Bronchial epithelial cell (primary cell): Measurements from ENCODE around the gene ZNF830. TPM values are rescaled to one million over a fixed set of nuclear protein-coding genes. Genes with fewer than 3 reads are reported as not detected.
A peak's percentile ranks its signal among the peaks of the same experiment; 100 is the strongest.

Experiments used
- DNase-seq: peaks from one replicate; pipeline ENCODE4 v3.0.0-alpha.2; 2010; ENCODE audit warnings: low read depth
- FAIRE-seq: peaks from 2 replicates; lab custom pipeline; 2011; peaks lifted over from hg19 to GRCh38; lab: Jason Lieb, UNC
- H3K27me3 ChIP-seq: 2 replicates; pipeline ENCODE4 v1.5.1; 2011; ENCODE audit warnings: low read length; ENCODE audit not compliant: control insufficient read depth, insufficient read depth
- H3K36me3 ChIP-seq: 2 replicates; pipeline ENCODE4 v1.5.1; 2011; ENCODE audit warnings: low read length; ENCODE audit not compliant: control insufficient read depth, insufficient read depth
- H3K4me3 ChIP-seq: 2 replicates; pipeline ENCODE4 v1.5.1; 2011; ENCODE audit warnings: mild to moderate bottlenecking, low read depth, low read length, control low read depth
- total RNA-seq: library from RNA; depleted of rRNA; stranded (reverse); fragments of >200 nt; gene quantifications from 2 replicates; pipeline ENCODE4 v1.2.1, GENCODE V29; 2014
- TF ChIP-seq, protein P1 (sequence below): IDR thresholded peaks from 2 replicates; pipeline ENCODE4 v1.5.1; 2011; ENCODE audit warnings: mild to moderate bottlenecking, moderate library complexity, low read length, control low read depth, inconsistent platforms; ENCODE audit not compliant: insufficient read depth, severe bottlenecking

Gene ZNF830
- total RNA-seq, 1 donor from 2014 or later: 15.3 TPM

DNA sequence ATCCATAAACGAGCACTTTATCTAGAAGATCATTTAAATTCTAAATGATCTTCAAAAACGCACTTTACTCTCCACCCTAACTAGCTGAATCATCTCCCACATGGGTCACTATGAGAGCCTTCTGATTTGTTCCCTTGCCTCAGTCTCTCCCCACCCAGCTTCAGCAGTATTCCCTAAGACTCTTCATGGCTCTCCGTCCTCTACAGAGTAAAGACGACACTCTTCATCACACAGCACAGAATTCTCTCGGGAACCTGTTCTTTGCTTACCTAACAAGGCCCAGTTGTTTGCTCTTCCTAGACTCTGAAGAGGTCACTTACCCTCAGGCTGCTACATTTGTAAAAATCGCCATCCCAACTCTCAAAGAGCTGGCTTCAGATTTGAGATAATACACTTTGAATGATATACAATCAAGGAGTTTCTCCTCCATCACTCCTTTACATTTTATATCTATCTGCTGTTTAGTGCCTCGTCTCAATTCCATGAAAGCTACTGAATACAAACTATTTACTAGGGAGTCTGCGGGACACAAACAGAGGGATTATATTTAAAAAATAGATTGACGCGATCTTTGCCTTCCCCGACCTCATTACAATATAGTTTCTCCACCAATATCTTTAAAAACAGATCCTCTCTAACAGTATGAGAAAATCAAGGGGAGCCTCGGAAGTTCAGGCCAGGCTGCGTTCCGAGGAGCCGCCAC is 18.5 kb downstream of the ZNF830 start:
- Histone ChIP-seq H3K27me3 (no peaks in the 10 kb centered on the region), H3K4me3 (peak overlapping the region; percentile 89), H3K36me3 (peaks cover under 1% of the 10 kb centered on the region)
- TF ChIP-seq, protein P1, sequence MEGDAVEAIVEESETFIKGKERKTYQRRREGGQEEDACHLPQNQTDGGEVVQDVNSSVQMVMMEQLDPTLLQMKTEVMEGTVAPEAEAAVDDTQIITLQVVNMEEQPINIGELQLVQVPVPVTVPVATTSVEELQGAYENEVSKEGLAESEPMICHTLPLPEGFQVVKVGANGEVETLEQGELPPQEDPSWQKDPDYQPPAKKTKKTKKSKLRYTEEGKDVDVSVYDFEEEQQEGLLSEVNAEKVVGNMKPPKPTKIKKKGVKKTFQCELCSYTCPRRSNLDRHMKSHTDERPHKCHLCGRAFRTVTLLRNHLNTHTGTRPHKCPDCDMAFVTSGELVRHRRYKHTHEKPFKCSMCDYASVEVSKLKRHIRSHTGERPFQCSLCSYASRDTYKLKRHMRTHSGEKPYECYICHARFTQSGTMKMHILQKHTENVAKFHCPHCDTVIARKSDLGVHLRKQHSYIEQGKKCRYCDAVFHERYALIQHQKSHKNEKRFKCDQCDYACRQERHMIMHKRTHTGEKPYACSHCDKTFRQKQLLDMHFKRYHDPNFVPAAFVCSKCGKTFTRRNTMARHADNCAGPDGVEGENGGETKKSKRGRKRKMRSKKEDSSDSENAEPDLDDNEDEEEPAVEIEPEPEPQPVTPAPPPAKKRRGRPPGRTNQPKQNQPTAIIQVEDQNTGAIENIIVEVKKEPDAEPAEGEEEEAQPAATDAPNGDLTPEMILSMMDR: no peak
- DNase-seq: no peak
- FAIRE-seq: no peak

DNA sequence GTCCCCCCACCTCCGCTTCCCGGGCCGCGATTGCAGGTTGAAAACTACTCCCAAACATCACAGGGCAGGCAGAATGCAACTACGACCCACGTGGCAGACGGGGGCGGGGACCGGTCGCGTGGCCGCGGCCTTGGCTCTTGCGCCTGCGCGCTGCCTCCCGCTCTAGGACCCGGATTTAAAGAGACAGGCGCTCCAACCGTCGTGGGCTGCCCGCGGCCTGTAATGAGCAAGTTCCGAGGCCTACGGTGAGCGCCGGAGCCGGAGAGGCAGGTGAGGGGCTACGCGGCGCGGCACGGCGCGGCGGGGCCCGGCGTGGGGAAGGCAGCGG is 19.0 kb downstream of the ZNF830 start, which contains the start of gene LIG3:
Gene LIG3 (plus strand): TSS at position 160 of the 328 bp plus-strand sequence. CDS start 2,494 bp downstream, outside the sequence.
- no peaks in the 10 kb centered on the region for H3K27me3 ChIP-seq
- peak within 1 kb of the TSS; percentile 89 for H3K4me3 ChIP-seq
- DNase-seq (peak; percentile 84), FAIRE-seq (no peak)
- TF ChIP-seq, protein P1: no peak
- peaks cover 1% of the 10 kb centered on the region for H3K36me3 ChIP-seq

- FAIRE-seq: no peak
- TF ChIP-seq, protein P1: peak; percentile 42
- peaks cover 1% of the 10 kb centered on the region for H3K36me3 ChIP-seq
- H3K27me3 ChIP-seq: no peaks in the 10 kb centered on the region
- peak overlapping the region; percentile 89 for H3K4me3 ChIP-seq
- DNase-seq: peak; percentile 65
Observed at GRCh38 chr17:34980681-34981537, 19.6 kb downstream of the ZNF830 start.

DNA sequence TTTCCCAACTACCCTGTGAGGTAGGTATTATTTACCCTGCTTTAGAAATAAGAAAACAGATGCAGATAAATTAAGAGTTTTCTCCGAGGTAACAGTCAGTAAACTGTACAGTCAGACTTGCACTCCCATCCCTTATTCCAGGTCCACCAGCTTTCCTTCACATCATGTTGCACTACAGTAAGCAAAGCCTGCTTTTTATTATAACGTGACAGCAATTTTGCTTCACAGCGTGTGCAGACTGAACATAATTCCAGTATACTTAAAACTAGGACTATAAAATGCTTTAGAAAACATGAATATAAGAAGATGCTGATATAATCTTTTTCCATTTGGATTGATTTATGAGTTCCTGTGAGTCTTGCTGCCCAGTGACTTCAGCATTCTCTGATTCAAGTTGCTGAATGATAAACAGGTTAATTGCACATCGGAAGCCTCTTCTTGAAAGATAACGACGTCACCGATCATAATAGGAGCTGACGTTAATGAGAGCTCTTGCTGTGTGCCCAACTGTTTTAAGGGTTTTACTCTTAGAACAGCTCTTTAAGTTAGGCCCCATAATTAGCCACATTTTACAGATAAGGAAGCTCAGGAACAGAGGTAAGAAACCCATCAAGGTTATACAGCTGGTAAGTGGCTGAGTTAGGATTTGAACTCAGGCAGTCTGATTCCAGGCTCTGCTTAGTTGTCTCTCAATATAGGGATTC is 20.4 kb downstream of the ZNF830 start:
- Histone ChIP-seq H3K36me3 (peaks cover 2% of the 10 kb centered on the region), H3K27me3 (no peaks in the 10 kb centered on the region), H3K4me3 (peak overlapping the region; percentile 89)
- DNase-seq: peak; percentile 21
- TF ChIP-seq, protein P1: no peak
- no peak for FAIRE-seq

DNA sequence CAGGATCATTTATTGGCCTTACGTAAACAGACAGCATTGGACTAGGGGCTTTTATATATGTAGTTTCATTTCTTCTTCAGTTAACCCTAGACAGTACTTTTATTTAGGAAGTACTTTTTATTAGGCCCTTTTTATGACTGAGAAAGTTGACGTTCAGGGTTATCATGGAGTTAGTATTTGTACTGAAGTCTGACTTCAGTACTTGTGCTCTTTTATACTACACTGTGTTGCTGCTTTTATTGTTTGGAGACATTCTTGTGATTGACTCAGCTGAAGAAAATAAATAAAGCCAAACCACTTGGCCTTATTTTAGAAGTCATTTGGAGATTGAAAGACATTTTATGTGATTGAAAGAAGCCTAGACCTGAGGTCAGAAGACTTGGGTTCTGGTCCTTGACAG is 25.9 kb downstream of the ZNF830 start:
- no peaks in the 10 kb centered on the region for H3K27me3 ChIP-seq
- FAIRE-seq: no peak
- DNase-seq: no peak
- no peak overlapping the region for H3K4me3 ChIP-seq
- peaks cover 12% of the 10 kb centered on the region for H3K36me3 ChIP-seq
- TF ChIP-seq, protein P1: no peak
